Activated CD4-positive, alpha-beta T cell treated with anti-CD3 and anti-CD28 coated beads for 1 hour (primary cell): Measurements from ENCODE around the gene ZNF789.

Experiments used
- DNase-seq: peaks from one replicate; pipeline ENCODE4 v3.0.0-alpha.2; 2020

The ZNF789 gene

DNA sequence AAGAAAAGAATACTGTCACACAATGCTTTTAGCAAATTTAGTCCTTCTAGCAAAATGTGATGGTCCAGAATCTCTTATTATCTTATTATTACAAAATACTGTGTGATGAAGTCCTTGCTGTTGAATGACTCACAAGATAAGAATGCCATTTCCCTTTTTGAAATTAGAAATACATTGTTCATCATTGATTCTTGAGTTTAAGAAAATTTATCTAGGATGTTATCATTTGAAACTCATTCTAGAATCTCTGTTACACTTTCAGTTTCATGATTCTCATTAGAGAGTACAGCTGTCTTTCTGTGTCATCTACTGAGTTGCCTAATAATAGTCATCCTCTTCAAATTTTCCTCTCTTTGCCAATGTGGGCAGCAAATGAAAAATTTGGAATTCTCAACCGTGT lies 41.4 kb downstream of the ZNF789 start:
- DNase-seq, result no peak

DNA sequence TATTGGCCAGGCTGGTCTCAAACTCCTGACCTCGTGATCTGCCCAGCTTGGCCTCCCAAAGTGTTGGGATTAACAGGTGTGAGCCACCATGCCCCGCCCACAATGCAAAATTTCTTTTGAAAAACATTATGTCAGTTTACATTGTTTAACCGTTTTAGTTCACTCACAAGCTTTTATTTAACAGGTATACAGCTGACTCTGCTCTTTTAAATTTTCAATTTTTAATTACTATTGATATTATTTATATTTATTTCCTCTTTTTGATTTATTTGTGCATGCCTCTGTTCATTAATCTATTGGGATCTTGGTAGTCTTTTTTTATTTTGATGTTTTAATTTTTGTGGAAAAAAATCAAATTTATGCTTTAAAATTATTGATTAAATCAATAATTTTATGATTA lies 48.7 kb downstream of the ZNF789 start:
- DNase-seq, result no peak

DNA sequence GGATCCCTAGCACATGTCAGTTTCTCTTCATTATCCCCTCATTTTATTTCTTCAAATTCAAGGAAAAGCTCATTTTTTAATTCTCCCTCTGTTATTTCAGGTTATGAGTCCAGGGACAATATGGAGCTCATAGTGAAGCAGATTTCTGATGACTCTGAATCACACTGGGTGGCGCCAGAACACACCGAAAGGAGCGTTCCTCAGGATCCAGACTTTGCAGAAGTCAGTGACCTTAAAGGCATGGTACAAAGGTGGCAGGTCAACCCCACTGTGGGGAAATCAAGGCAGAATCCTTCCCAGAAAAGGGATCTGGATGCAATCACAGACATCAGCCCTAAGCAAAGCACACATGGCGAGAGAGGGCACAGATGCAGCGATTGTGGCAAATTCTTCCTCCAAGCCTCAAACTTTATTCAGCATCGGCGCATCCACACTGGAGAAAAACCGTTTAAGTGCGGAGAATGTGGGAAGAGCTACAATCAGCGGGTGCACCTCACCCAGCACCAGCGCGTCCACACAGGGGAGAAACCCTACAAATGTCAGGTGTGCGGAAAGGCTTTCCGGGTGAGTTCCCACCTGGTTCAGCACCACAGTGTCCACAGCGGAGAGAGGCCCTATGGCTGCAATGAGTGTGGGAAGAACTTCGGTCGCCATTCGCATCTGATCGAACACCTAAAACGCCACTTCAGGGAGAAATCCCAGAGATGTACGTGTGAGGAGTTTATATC lies 53.2 kb downstream of the ZNF789 start:
- no peak for DNase-seq

DNA sequence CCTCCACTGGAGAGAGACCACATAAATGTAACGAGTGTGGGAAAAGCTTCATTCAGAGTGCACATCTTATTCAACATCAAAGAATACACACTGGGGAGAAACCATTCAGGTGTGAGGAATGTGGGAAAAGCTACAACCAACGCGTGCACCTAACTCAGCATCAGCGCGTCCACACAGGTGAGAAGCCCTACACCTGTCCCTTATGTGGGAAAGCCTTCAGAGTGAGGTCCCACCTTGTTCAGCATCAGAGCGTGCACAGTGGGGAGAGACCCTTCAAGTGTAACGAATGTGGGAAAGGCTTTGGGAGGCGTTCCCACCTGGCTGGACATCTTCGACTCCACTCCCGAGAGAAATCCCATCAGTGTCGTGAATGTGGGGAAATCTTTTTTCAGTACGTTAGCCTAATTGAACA lies 58.7 kb downstream of the ZNF789 start:
- no peak for DNase-seq

DNA sequence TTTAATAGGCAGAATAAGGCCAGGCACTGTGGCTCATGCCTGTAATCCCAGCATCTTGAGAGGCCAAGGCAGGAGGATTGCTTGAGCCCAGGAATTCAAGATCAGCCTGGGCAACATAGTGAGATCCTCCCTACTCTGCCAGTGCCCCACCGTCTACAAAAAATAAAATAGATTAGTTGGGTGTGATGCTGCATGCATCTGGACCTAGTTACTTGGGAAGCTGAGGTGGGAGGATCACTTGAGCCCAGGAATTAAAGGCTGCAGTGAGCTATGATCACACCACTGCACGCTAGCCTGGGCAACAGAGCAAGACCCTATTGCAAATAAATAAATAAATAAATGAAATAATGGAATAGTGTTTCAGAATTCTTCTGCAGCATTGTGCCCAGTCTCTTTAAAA lies 63.0 kb downstream of the ZNF789 start:
- DNase-seq, result no peak
